ENCODE measurements around the gene PRDM13. TPM values are rescaled to one million over a fixed set of nuclear protein-coding genes. Genes with fewer than 3 reads are reported as not detected.

PRDM13 gene
- total and polyA plus RNA-seq, 9 of the 15 experiments (the other 6 are each of a cell fraction or from before 2014, with no cell fraction given) = not detected

DNA sequence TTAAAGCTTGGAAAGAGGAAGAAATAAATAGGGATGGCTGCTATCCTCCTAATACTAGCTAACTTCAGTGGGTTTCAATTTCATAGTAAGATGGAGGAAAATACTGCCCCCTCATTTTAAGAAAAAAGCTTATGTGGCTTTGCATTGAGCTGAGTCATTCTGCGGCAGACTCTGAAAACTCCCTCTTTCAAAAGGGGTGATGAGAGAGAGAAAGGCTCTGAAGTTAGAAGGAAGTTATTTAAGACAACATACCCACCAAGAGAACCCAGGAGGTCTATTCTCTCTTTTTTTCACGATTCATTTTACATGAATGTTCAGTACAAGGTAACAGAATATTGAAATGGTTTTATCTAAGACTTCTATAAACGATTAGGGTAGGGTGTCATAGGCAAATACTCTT, 4.5 kb downstream of the PRDM13 start:
- Histone ChIP-seq H2AFZ (ENCODE audit: low read depth, low read length) (peak overlapping the region; percentile 84), H3K79me2 (ENCODE audit: control insufficient read depth, insufficient read depth, low read length) (no peaks in the 10 kb centered on the region), H3K36me3 (ENCODE audit: control insufficient read depth, insufficient read depth, low read length) (no peaks in the 10 kb centered on the region), H3K4me3 (no peak overlapping the region), H3K4me1 (replicated peaks in 1 of 2; ENCODE audit: control insufficient read depth in 2 of 2, insufficient read depth in 2 of 2, low read length in 2 of 2) (peaks cover 3 to 18% of the 10 kb centered on the region in 2 experiments; a peak in 3 of 5 replicates), H3K4me2 (ENCODE audit: insufficient read depth, low read length) (peak overlapping the region; percentile 44; the same call in 1 of the 2 replicates), H3K27me3 (ENCODE audit: control insufficient read depth in 2 of 2, insufficient read depth in 2 of 2, low read length in 2 of 2) (peaks cover 19 to 33% of the 10 kb centered on the region in 2 experiments; a peak in 3 of 5 replicates), H3K27ac (ENCODE audit: extremely low read depth, low read depth, low read length) (peak overlapping the region; percentile 64), H4K20me1 (replicated peaks; ENCODE audit: control insufficient read depth, insufficient read depth, low read length) (no peaks in the 10 kb centered on the region), H3K9ac (ENCODE audit: insufficient read depth in 1 of 2, low read depth in 2 of 2, low read length in 2 of 2) (no peak overlapping the region), H3K9me3 (replicated peaks; ENCODE audit: control insufficient read depth, insufficient read depth, low read depth, low read length) (no peaks in the 10 kb centered on the region), H3K9me1 (ENCODE audit: control insufficient read depth, insufficient read depth, low read length) (no peaks in the 10 kb centered on the region)
- ChIA-PET CTCF (ENCODE audit: low intra/inter-chr PET ratio) (no interaction called here), POLR2A (interaction anchor here (0.8 to 1.5 kb wide), 5 partner anchors 9 to 44 kb away, joined by 3 to 4 read pairs (median 3); no protein-coding TSS in a partner anchor)
- intact Hi-C loops (cut with micrococcal nuclease) (no loop called here), in situ Hi-C loops (cut with MboI) (no loop called here)
- 2% methylated on average over 3 of the region's 3 CpGs for WGBS (ENCODE audit: insufficient coverage, low coverage, missing lambda C conversion rate)
- peak; percentile 83 for ATAC-seq
- no TSS peak for BruUV-seq (replicated peaks)
- DNase-seq (ENCODE audit: extremely low read depth in 1 of 4, low spot score in 3 of 4) = peak in 3 of 4 experiments; percentile 20 to 65 (median 60)
- peak; percentile 91 for FAIRE-seq
- TF ChIP-seq PTBP1 (IDR thresholded peaks at IDR 0.05; ENCODE audit: low read depth, low read length) (no peak), NCOA6 (IDR thresholded peaks at IDR 0.05) (no peak), MAFG (tag; conservative IDR thresholded peaks at IDR 0.05) (peak; percentile 90), MYBL2 (IDR thresholded peaks at IDR 0.05; ENCODE audit: low read depth) (no peak), MYBL2 (CRISPR knock-in tag; IDR thresholded peaks at IDR 0.05; ENCODE audit: borderline replicate concordance) (no peak), ERF (CRISPR knock-in tag; IDR thresholded peaks at IDR 0.05) (no peak), POLR2H (tag; IDR thresholded peaks at IDR 0.05; ENCODE audit: low read depth) (no peak), HDAC6 (IDR thresholded peaks at IDR 0.05; ENCODE audit: low read depth, low read length) (no peak), STAT5B (CRISPR knock-in tag; IDR thresholded peaks at IDR 0.05) (no peak), ZBTB34 (CRISPR knock-in tag; IDR thresholded peaks at IDR 0.05) (no peak), ZNF316 (IDR thresholded peaks at IDR 0.05) (peak; percentile 96), JUNB (CRISPR knock-in tag; conservative IDR thresholded peaks at IDR 0.05) (no peak), NR2C2 (CRISPR knock-in tag; IDR thresholded peaks at IDR 0.05) (no peak), NR2C2 (tag; IDR thresholded peaks at IDR 0.05) (no peak), NFATC3 (IDR thresholded peaks at IDR 0.05) (no peak), MCM5 (IDR thresholded peaks at IDR 0.05; ENCODE audit: low read depth) (no peak), ZNF780A (CRISPR knock-in tag; IDR thresholded peaks at IDR 0.05) (no peak), CHD2 (IDR thresholded peaks at IDR 0.05; ENCODE audit: low read depth, low read length) (no peak), TAL1 (IDR thresholded peaks at IDR 0.05) (no peak)
- TF ChIP-seq, protein P1, sequence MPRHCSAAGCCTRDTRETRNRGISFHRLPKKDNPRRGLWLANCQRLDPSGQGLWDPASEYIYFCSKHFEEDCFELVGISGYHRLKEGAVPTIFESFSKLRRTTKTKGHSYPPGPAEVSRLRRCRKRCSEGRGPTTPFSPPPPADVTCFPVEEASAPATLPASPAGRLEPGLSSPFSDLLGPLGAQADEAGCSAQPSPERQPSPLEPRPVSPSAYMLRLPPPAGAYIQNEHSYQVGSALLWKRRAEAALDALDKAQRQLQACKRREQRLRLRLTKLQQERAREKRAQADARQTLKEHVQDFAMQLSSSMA (CRISPR knock-in tag; IDR thresholded peaks at IDR 0.05) = no peak
- TF ChIP-seq, protein P2, sequence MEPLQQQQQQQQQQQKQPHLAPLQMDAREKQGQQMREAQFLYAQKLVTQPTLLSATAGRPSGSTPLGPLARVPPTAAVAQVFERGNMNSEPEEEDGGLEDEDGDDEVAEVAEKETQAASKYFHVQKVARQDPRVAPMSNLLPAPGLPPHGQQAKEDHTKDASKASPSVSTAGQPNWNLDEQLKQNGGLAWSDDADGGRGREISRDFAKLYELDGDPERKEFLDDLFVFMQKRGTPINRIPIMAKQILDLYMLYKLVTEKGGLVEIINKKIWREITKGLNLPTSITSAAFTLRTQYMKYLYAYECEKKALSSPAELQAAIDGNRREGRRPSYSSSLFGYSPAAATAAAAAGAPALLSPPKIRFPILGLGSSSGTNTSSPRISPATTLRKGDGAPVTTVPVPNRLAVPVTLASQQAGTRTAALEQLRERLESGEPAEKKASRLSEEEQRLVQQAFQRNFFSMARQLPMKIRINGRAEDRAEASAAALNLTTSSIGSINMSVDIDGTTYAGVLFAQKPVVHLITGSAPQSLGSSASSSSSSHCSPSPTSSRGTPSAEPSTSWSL (CRISPR knock-in tag; IDR thresholded peaks at IDR 0.05; ENCODE audit: borderline replicate concordance) = no peak
- TF ChIP-seq, protein P3, sequence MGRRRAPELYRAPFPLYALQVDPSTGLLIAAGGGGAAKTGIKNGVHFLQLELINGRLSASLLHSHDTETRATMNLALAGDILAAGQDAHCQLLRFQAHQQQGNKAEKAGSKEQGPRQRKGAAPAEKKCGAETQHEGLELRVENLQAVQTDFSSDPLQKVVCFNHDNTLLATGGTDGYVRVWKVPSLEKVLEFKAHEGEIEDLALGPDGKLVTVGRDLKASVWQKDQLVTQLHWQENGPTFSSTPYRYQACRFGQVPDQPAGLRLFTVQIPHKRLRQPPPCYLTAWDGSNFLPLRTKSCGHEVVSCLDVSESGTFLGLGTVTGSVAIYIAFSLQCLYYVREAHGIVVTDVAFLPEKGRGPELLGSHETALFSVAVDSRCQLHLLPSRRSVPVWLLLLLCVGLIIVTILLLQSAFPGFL (CRISPR knock-in tag; IDR thresholded peaks at IDR 0.05) = no peak

All from K562 (cell line).